Upper lobe of right lung (tissue), 1 donor: ENCODE measurements around the gene ZFP92. TPM values are rescaled to one million over a fixed set of nuclear protein-coding genes. Genes with fewer than 3 reads are reported as not detected.

Experiments used
- ATAC-seq: fragments of 200-7000 bp; cut with Tn5 transposase; one replicate; pipeline ENCODE4 v1.9.1; 2020; ENCODE audit warnings: mild to moderate bottlenecking, moderate library complexity
- DNase-seq: peaks from one replicate; pipeline ENCODE4 v3.0.0-alpha.2; 2020
- H3K27ac ChIP-seq: fragments of 200-600 bp; one replicate; pipeline ENCODE4 v1.8.0; 2022
- H3K27me3 ChIP-seq: fragments of 200-600 bp; one replicate; pipeline ENCODE4 v1.8.0; 2022; ENCODE audit warnings: mild to moderate bottlenecking
- H3K36me3 ChIP-seq: fragments of 200-600 bp; one replicate; pipeline ENCODE4 v1.8.0; 2022
- H3K4me1 ChIP-seq: fragments of 200-600 bp; one replicate; pipeline ENCODE4 v1.8.0; 2022
- H3K4me3 ChIP-seq: fragments of 200-600 bp; one replicate; pipeline ENCODE4 v1.8.0; 2022; ENCODE audit warnings: mild to moderate bottlenecking
- H3K9me3 ChIP-seq: fragments of 200-600 bp; one replicate; pipeline ENCODE4 v1.8.0; 2022
- intact Hi-C: fragments of 100-400 bp; cut with DNase I; formaldehyde crosslinking; loops from one replicate; pipeline ENCODE4 v1.11.0; 2022
- total RNA-seq: library from RNA; stranded (reverse); fragmentation: NEBNext Ultra II Directional; extraction: Animal tissue kit (Norgen Biotek cat#: 25700); gene quantifications from one replicate; pipeline ENCODE4 v1.2.1, GENCODE V29; 2021
- TF ChIP-seq, protein P1 (sequence below): fragments of 200-600 bp; IDR thresholded peaks from one replicate; pipeline ENCODE4 v1.8.0; 2022; ENCODE audit warnings: antibody characterized with exemption
- donor health status: DM: no; HTN: yes; CAD: no; lungs with severe emphysema.

ZFP92 gene
- total RNA-seq, 1 donor from 2014 or later, result 3.4 TPM

DNA sequence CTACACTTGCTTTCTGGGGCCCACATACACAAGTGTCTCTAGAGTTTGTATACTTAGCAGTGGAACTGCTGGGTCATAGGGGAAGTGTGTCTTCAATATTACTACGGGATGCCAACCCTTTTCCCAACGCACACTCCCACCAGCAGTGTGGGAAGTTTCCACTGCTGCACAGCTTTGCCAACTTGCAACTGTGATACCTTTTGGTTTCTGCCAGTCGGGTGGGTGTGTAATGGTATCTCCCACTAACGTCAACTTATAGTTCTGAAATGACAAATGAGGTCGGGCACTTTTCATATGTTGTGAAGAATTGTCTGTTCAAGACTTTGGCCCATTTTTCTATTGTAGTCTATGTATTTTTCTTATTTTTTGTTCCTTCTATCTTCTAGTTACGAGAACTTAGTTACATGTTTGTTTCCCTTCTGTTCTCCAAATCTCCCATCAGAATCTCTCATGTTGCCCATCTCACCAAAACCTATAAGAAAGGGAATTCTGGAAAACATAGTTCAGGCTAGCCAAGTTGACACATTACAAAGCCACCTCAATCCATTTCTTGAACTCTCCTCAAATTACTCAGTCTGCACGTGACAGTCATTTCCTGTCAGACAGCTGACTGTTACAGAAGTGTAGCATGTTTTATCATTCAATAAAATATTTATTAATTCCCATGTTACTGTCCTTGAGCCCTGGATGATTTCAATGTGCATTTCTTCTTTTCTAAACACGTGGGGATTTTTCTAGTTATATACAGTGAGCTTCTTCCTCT lies 40.8 kb upstream of the ZFP92 start:
- TF ChIP-seq, protein P1, sequence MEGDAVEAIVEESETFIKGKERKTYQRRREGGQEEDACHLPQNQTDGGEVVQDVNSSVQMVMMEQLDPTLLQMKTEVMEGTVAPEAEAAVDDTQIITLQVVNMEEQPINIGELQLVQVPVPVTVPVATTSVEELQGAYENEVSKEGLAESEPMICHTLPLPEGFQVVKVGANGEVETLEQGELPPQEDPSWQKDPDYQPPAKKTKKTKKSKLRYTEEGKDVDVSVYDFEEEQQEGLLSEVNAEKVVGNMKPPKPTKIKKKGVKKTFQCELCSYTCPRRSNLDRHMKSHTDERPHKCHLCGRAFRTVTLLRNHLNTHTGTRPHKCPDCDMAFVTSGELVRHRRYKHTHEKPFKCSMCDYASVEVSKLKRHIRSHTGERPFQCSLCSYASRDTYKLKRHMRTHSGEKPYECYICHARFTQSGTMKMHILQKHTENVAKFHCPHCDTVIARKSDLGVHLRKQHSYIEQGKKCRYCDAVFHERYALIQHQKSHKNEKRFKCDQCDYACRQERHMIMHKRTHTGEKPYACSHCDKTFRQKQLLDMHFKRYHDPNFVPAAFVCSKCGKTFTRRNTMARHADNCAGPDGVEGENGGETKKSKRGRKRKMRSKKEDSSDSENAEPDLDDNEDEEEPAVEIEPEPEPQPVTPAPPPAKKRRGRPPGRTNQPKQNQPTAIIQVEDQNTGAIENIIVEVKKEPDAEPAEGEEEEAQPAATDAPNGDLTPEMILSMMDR, result no peak
- H3K27ac ChIP-seq, result no peak overlapping the region
- ATAC-seq, result no peak
- H3K36me3 ChIP-seq, result no peaks in the 10 kb centered on the region
- H3K4me3 ChIP-seq, result no peak overlapping the region
- no peaks in the 10 kb centered on the region for H3K27me3 ChIP-seq
- H3K9me3 ChIP-seq, result no peaks in the 10 kb centered on the region
- H3K4me1 ChIP-seq, result no peaks in the 10 kb centered on the region
- DNase-seq, result no peak
- intact Hi-C loops, result no loop called here

DNA sequence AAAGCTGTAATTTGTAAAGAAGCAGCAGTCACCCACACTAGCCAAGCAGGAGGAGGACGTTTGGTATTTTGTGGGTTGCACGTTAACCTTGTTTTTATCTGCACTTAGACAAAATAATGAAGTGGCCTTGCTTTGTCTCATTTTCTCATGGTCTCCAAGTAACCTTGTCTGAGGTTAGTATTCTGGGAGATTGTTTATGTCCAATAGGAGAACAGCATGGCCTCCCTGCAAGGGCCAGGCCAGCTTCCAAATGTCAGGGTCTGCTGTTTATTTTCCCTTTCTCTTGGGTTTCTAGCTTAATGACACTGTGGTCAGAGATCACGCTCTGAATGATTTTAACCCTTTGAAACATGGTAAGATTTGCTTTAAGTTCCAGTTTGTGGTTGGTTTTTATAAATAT lies 40.0 kb upstream of the ZFP92 start:
- intact Hi-C loops, result no loop called here
- Histone ChIP-seq H3K36me3 (no peaks in the 10 kb centered on the region), H3K4me1 (no peaks in the 10 kb centered on the region), H3K4me3 (no peak overlapping the region), H3K9me3 (no peaks in the 10 kb centered on the region), H3K27ac (no peak overlapping the region), H3K27me3 (no peaks in the 10 kb centered on the region)
- DNase-seq, result no peak
- ATAC-seq, result no peak
- TF ChIP-seq, protein P1, result no peak

DNA sequence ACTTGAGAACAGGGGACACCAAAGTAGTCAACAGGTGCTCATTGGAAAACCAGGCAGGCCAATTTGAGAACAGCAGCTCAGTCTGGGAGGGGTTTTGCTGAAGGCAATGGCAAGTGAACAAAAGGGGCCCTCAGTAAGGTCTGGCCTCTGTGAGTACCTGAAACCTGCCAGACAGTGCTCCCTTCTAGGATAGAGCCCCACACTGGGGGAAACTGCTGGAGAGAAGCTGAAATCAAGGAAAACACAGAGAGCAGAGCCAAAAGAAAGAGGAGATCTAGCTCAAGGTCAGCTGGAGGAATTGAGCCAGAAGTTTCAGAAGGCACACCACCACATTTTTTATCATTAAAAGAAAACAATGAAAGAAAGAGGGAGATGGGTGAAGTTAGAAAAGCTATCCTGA lies 38.3 kb upstream of the ZFP92 start:
- no peaks in the 10 kb centered on the region for H3K36me3 ChIP-seq
- ATAC-seq (no peak), DNase-seq (no peak)
- intact Hi-C loops, result no loop called here
- TF ChIP-seq, protein P1, result no peak
- H3K27ac ChIP-seq, result no peak overlapping the region
- no peaks in the 10 kb centered on the region for H3K4me1 ChIP-seq
- H3K27me3 ChIP-seq, result no peaks in the 10 kb centered on the region
- no peaks in the 10 kb centered on the region for H3K9me3 ChIP-seq
- H3K4me3 ChIP-seq, result no peak overlapping the region

DNA sequence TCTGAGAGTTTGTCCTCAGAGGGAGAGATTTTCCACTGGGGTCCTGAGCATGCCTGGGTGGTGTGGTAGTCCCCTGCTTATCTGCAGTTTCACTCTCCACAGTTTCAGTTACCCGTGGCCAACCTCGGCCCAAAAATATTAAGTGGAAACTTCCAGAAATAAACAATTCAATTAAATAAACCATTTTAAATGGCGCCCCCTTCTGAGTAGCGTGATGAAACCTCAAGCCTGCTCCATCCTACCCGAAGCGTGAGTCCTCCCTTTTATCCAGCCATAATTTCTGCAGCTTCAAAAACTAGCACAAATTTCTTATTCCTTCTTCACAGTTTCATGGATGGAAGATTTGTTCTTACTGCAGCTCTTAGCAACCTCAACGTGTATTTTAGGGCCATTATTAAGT lies 36.8 kb upstream of the ZFP92 start:
- H3K4me3 ChIP-seq, result no peak overlapping the region

DNA sequence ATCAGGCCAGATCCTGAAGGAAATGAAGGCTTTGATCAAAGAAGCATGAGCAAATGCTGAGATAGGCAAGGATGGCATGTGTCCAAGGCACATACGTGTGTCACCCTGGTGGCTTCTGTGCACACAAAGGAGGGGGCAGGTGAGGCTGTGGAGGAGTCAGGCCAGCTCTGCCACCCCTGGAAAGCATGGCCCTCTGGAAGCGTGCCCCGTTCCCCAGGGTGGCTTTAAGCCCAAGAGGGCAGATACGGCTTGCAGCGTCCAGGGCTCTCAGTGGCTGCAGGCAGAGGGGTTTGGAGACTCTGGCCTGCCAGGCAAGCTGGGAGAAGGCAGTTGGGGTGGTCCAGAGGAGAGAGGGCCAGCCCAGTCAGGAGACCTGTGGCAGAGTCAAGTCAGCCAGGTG lies 35.7 kb upstream of the ZFP92 start:
- DNase-seq, result no peak
- ATAC-seq, result no peak
- no peak overlapping the region for H3K27ac ChIP-seq
- TF ChIP-seq, protein P1, result no peak
- intact Hi-C loops, result no loop called here
- no peaks in the 10 kb centered on the region for H3K36me3 ChIP-seq
- no peak overlapping the region for H3K4me3 ChIP-seq
- no peaks in the 10 kb centered on the region for H3K27me3 ChIP-seq
- H3K4me1 ChIP-seq, result no peaks in the 10 kb centered on the region
- H3K9me3 ChIP-seq, result no peaks in the 10 kb centered on the region

More for the DNA sequence above, 36.8 kb upstream of the ZFP92 start:
- no peaks in the 10 kb centered on the region for H3K36me3 ChIP-seq
- no peak for ATAC-seq
- no peaks in the 10 kb centered on the region for H3K27me3 ChIP-seq
- no peak for DNase-seq
- no peaks in the 10 kb centered on the region for H3K9me3 ChIP-seq
- intact Hi-C loops, result no loop called here
- H3K27ac ChIP-seq, result no peak overlapping the region
- H3K4me1 ChIP-seq, result no peaks in the 10 kb centered on the region
- TF ChIP-seq, protein P1, result no peak

DNA sequence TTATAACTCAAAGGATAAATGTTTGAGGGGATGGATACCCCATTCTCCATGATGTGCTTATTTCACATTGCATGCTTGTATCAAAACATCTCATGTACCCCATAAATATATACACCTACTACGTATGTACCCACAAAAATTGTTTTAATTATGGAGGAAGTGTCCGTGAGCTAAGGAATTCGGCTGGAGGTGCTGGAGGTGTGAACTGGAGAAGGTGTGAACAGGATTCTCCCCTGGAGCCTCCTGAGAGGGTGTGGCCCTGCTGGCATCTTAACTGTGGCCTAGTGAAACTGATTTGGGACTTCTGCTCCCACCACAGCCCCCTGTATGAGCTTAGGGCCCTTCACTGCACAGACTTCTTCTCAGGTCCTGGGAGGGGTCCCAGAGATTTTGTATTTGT lies 33.5 kb upstream of the ZFP92 start:
- H3K4me1 ChIP-seq, result no peaks in the 10 kb centered on the region
- no peak overlapping the region for H3K4me3 ChIP-seq
- H3K9me3 ChIP-seq, result no peaks in the 10 kb centered on the region
- intact Hi-C loops, result no loop called here
- no peak for DNase-seq
- H3K27ac ChIP-seq, result no peak overlapping the region
- TF ChIP-seq, protein P1, result no peak
- no peaks in the 10 kb centered on the region for H3K27me3 ChIP-seq
- no peaks in the 10 kb centered on the region for H3K36me3 ChIP-seq
- ATAC-seq, result no peak
